Pulmonary artery endothelial cell (primary cell): ENCODE data around the gene PTH1R. TPM values are rescaled to one million over a fixed set of nuclear protein-coding genes. Genes with fewer than 3 reads are reported as not detected.

Experiments
- DNase-seq: peaks from one replicate; pipeline ENCODE4 v3.0.0-alpha.2; 2011; ENCODE audit warnings: low read depth, low spot score
- total RNA-seq: library from RNA; depleted of rRNA; stranded (reverse); fragments of >200 nt; gene quantifications from 2 replicates; pipeline ENCODE4 v1.2.3, GENCODE V29; 2014

The PTH1R gene
- total RNA-seq, 1 donor from 2014 or later = 0.40 TPM

- DNase-seq = no peak
Observed at GRCh38 chr3:46882377-46883053, 5.0 kb downstream of the PTH1R start.

DNA sequence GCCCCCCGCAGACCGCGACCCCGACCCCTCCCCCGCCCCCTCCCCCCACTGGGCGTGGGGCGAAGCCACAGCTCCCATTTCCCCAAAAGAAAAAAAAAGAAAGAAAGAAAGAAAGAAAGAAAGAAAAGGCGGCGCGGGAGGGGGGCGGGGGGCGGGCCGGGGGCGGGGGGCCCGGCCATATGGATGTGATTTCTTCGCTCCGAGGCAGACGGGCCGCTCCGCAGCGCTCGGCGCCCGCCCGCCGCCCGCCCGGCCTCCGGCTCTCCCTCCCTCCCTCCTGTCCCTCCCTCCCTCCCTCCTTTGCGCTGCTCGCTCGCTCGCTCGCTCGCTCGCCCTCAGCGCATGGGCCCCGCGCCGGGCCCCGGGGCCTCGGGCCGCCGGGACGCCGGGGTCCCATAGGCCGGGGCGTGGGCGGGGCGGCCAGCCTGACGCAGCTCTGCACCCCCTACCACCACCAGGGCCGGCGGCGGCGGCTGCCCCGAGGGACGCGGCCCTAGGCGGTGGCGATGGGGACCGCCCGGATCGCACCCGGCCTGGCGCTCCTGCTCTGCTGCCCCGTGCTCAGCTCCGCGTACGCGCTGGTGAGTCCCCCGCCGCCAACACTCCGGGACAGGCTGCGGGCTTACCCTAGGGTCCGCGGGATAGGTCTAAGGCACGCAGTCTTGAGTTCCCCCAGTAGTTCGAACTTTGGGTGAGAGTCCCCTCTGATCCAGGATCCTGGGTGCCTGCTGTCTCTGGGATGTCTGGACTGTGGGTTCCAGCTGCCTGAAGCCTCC lies 5.7 kb downstream of the PTH1R start:
- no peak for DNase-seq

- no peak for DNase-seq
Observed at GRCh38 chr3:46883830-46884185, 6.3 kb downstream of the PTH1R start.

DNA sequence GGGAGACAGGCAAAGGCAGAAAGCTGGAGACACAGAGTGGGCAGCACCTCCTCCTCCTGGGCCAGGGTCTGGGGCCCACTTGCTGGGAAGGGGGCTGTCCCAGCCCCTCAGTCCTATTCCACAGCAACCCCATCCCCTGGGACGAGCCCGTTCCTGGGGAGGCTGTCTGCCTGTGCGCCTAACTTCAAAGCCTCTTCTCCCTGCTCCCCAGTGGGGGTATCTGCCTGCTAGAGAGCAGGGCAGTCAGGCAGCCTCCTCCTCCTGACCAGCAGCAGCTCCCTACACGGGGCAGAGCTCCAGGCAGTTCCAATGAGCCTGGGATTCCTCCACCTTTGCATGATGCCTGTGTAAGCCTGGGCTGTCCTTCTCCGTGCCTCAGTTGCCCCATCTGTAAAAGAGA lies 6.9 kb downstream of the PTH1R start:
- DNase-seq = no peak

GRCh38 chr3:46884929-46885328 lies 7.4 kb downstream of the PTH1R start:
- no peak for DNase-seq

DNA sequence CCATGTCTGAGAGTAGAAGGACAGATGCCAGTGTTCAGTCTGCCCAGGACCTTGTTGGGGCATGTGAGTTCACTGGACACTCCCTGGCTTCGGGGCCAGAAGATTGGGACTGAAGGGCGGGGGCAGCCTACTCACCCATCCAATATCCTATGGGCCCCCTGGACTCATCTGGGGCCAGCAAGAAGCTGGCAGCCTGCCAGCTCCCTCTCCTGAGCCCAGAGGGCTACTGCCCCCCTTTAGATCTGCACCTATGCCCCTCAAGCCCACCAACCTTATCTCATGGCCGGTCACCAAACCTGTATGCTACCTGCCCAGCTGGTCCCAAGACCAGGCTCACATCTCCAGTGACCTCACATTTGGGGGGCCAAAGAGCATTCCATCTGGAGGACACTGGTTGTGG lies 8.1 kb downstream of the PTH1R start:
- no peak for DNase-seq

DNA sequence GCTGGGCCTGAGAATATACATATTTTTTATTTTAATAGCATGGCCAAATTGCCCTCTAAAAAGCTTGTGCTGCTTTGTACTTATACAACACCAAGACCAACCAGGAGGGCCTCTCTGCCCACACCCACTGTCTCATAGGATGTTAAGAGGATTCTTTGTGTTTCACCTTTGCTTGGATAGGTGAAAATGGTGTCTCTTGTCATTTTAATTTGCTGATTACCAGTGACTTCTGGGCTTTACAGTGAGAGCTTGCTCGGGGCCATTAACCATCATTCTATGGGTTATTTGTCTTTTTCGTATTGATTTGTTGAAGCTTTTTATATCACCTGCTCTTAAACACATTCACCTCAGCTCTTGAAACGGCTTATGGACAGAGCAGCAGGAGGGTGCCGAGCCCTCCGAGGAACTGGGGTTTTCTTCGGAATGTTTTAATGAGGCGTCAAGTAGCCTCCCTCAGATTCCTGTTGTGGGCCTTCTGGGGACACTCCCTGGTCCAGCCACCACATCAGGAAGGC lies 10.5 kb downstream of the PTH1R start:
- no peak for DNase-seq

DNA sequence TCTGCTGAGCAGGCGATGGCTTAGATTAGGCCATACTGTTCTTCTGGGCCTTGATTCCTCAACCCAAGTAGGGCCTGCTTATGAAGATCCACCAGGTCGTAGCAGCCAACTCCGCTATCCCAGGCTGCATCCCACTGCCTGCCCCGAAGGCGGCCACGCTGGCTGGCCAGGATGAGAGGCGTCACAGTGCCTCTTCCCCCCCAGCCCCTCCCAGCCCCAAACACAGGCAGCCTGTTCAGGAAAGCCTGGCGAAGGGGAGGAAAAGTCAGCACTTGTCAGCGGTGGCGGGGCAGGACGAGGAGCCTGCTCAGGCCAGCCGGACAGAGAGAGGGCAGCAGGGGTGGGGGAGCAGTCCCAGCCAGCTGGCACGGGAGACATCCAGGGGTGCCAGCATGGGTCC lies 11.2 kb downstream of the PTH1R start:
- DNase-seq = no peak

GRCh38 chr3:46889381-46890110 lies 12.0 kb downstream of the PTH1R start:
- no peak for DNase-seq

DNA sequence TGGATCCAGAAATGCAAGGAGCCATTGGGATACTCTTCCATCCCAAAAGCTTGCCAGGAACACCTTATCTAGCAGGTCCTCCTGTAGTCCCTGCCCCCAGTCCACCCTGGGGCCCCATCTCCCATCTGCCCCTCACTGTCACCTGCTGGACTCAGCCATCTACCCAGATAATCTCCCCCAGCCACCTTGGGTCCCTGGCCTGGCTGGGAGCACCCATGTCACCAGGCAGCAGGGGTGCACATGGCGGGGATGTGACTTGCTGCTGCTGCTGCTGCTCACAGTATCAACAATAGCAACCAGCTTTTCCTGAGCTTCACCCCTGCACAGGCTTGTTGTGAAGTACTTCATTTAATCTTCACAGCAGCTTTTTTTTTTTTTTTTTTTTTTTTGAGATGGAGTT lies 12.6 kb downstream of the PTH1R start:
- DNase-seq = no peak

- no peak for DNase-seq
Observed at GRCh38 chr3:46891132-46891531, 13.6 kb downstream of the PTH1R start.

DNA sequence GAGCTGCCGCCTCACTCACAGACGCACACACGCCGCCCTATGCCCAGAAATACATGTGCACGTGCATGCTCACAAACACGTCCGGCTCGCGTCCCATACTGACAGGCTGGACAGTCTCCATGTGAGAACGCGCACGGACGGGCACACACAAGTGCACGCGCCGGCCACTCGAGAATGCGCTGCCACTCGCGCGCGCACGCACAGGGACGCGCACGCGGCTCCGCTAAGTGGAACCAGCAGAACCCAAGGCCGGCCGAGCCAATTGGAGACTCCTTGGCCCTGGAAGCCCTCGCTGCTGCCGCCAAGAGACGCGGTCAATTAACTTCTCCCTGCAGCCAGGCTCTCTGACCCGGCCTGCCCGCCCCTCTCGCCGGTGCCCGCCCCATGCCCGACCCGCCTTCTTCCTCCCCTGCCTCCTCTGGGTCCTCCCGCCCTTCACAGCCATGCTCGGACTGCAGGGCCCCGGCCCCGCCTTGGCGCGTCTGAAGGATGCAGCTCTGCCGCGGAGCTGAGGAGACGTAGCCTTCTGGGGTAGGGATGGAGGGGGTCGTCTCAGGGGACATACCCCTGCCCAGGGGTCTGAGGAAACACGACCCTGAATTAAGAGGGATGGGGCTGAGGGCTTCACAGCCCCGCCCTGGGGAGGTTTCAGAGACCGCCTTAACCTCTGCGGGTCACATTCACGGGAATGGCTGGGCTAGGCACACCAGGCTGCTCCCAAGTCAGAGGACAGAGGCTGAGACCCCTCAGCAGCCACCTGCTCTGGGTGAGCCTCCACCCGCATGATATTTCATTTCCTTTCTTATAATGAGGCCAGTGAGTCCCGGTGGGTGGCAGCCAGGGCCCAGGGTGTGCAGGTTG lies 15.0 kb downstream of the PTH1R start:
- no peak for DNase-seq

- no peak for DNase-seq
Observed at GRCh38 chr3:46893146-46893748, 15.7 kb downstream of the PTH1R start.

GRCh38 chr3:46893763-46894162 lies 16.2 kb downstream of the PTH1R start:
- no peak for DNase-seq

GRCh38 chr3:46894256-46894655 lies 16.7 kb downstream of the PTH1R start:
- DNase-seq = no peak

GRCh38 chr3:46895204-46895660 lies 17.7 kb downstream of the PTH1R start:
- DNase-seq = no peak

DNA sequence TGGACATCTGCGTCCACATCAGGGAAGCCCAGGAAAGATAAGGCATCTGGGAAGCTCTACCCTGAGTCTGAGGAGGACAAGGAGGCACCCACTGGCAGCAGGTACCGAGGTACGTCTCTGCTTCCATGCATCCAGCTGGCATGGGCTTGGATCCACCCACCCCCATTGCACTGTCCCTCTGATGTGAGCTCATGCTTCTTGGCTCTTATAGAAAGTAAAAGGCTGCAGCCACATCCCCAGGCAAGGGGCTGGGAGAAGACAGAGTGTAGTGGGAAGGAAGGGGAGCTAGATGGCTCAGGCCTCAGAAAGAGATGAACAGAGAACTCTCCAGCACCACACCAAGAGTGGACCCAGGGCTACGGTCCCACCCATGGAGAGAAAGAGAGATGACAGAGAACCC lies 18.2 kb downstream of the PTH1R start:
- no peak for DNase-seq

DNA sequence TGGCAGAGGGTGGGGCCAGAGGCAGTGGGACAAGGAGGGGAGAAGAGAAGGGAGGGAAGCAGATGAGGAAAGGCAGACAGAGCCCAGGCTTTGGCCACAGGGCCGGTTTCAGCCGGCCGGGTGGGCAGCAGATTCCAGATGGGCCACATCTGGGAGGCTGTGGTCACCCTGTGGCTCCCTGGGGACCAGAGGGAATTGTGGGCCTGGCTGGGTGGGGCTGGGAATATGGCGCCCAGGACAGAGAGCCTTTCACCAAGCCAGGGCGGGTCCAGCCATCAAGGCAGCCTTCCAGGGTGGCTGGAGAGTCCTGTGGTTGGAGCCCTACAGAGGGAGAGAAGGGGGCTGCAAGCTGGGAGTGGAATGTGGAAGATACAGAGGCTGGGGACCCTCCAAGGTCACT lies 18.9 kb downstream of the PTH1R start:
- no peak for DNase-seq

GRCh38 chr3:46897031-46897430 lies 19.5 kb downstream of the PTH1R start:
- no peak for DNase-seq

GRCh38 chr3:46897829-46898320 lies 20.4 kb downstream of the PTH1R start:
- no peak for DNase-seq
